Mucosa of stomach (tissue), 1 donor: ENCODE measurements around the gene RAB3IL1.

Source experiments
- H3K27me3 ChIP-seq: one replicate; pipeline ENCODE4 v1.7.0; 2013; ENCODE audit warnings: mild to moderate bottlenecking, low read length; ENCODE audit not compliant: control insufficient read depth, insufficient read depth
- H3K36me3 ChIP-seq: one replicate; pipeline ENCODE4 v1.7.0; 2013; ENCODE audit warnings: low read length; ENCODE audit not compliant: control insufficient read depth, insufficient read depth
- H3K4me1 ChIP-seq: one replicate; pipeline ENCODE4 v1.7.0; 2013; ENCODE audit warnings: mild to moderate bottlenecking, low read length; ENCODE audit not compliant: control insufficient read depth, insufficient read depth
- H3K4me3 ChIP-seq: one replicate; pipeline ENCODE4 v1.7.0; 2013; ENCODE audit warnings: low read length
- H3K9ac ChIP-seq: one replicate; pipeline ENCODE4 v1.7.0; 2013; ENCODE audit warnings: mild to moderate bottlenecking, low read length, moderate library complexity
- H3K9me3 ChIP-seq: one replicate; pipeline ENCODE4 v1.7.0; 2013; ENCODE audit warnings: mild to moderate bottlenecking, low read length, moderate library complexity; ENCODE audit not compliant: control insufficient read depth
- donor health status: Pancreatic carcinoma.

RAB3IL1 gene

DNA sequence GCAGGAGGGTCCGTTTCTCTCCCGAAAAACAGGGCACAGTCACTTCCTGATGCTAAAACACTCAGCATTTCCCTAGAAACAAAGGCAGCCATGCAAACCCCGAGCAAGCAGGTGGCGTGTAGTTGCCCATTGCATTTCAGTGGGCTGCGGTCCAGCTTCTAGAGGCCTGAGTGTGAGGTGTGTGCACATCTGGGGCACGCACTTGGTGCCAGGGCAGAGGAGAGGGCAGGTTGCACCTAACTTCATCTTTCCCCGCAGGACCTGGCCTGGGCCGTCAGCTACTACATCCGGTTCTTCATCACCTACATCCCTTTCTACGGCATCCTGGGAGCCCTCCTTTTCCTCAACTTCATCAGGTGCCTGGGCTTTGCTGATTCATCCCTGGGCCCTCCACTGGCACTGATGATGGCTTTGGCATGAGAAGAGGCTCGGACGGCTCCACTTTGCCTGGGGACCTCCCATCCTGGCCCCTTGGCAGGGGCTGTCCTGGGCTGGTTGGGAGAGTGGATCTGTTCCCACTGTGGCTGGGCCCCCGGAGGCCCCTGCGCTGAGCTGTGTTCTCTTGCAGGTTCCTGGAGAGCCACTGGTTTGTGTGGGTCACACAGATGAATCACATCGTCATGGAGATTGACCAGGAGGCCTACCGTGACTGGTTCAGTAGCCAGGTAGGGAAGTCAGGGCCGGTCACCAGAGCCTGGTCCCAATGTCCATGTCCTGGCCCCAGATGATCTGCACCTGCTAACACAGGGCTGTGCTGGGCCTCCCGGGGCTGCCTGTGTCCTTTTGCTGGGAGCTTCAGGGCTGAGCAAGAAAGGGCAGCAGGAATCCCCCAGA, 54.4 kb downstream of the RAB3IL1 start:
- peaks cover 8% of the 10 kb centered on the region for H3K4me1 ChIP-seq
- no peaks in the 10 kb centered on the region for H3K36me3 ChIP-seq
- H3K4me3 ChIP-seq, result no peak overlapping the region
- no peaks in the 10 kb centered on the region for H3K9me3 ChIP-seq
- H3K27me3 ChIP-seq, result no peaks in the 10 kb centered on the region
- H3K9ac ChIP-seq, result no peak overlapping the region

DNA sequence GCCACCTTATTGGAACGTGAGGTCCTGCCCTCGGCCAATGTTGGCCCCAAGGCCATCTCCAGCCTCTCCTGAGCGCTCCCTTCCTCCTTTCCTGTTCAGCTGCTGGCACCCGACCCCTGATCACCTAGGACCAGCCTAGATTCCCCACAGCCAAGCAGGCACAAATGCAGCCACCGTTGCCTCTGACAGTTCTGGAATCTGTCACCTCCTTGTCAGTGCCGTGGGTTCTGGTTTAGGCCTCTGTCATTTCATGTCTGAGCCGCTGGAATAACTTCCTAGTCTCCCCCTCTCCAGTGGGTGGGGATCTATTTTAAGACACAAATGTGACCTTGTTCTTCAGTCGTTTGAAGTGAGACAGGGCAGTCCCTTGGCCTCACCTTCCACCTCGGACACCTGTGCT, 55.7 kb downstream of the RAB3IL1 start:
- Histone ChIP-seq H3K4me3 (no peak overlapping the region), H3K27me3 (no peaks in the 10 kb centered on the region), H3K36me3 (no peaks in the 10 kb centered on the region), H3K9ac (no peak overlapping the region), H3K9me3 (no peaks in the 10 kb centered on the region), H3K4me1 (peaks cover 8% of the 10 kb centered on the region)

DNA sequence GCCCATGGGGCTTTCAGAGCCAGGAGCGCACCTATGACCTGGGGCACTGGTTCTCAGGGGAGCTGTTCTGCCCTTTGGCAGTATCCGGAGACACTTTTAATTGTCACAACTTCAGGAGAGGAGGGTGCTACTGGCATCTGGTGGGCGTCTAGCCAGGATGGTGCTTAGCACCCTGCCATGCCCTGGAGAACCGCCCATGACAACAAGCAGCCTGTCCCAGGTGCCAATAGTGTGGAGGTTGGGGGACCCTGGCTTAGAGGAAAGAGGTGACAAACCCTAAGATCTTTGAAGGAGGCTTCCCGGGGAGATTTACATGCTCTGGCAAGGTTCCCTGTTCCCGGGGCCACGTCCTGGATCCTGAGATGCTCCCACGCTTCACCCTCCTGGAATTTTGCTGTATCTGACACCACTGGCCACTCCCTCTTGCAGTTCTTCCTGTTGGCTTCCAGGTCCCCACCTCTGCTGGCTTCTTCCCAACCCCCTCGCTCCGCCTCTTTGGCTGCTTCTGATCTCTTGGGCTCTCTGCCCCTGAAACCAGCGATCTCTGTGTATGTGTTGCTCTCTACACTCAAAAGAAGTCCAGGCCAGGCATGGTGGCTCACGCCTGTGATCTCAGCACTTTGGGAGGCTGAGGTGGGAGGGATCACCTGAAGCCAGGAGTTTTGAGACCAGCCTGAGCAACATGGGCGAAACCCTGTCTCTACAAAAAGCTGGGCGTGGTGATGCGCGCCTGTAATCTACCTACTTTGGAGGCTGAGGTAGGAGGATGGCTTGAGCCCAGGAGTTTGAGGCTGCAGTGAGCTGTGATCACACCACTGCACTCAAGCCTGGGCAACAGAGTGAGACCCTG, 57.1 kb downstream of the RAB3IL1 start:
- Histone ChIP-seq H3K4me1 (peaks cover 8% of the 10 kb centered on the region), H3K9ac (no peak overlapping the region), H3K9me3 (no peaks in the 10 kb centered on the region), H3K36me3 (no peaks in the 10 kb centered on the region), H3K4me3 (no peak overlapping the region), H3K27me3 (no peaks in the 10 kb centered on the region)

DNA sequence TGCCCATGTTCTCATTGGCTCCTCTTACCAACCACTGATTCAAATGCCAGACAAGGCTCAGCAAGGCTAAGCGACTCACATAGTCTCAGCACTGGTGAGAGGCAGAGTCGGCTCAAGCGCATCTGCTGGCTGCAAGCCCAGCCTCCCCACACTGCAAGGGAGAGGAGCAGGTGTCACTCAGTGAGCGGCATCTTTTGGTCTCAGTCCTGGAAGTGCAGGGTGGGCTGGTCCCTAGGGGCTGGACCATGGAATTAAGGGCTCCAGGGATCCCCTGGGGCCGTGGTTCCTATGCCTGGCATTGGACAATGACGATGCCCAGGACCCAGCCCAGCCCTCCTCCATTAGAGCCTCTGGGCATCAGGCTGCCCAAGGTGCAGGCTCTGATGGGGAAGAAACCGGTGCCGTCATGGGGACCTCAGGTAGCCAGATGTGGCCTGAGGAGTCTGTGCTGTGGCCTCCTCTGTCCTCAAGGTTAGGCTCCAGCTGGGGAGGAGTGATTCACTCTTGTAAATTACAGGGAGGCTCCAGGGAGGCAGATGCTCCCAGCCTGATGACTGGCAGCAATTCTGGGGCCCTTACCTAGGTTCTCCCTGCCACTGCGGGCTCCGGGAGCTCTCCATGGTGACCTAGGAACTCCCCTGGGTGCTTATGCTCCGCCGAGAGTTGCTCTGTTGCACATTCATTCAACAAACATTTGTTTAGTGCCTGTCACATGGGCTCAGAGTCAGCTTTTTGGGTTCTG, 61.3 kb downstream of the RAB3IL1 start:
- Histone ChIP-seq H3K4me1 (peaks cover 8% of the 10 kb centered on the region), H3K27me3 (no peaks in the 10 kb centered on the region), H3K4me3 (no peak overlapping the region), H3K9me3 (no peaks in the 10 kb centered on the region), H3K36me3 (no peaks in the 10 kb centered on the region), H3K9ac (no peak overlapping the region)

DNA sequence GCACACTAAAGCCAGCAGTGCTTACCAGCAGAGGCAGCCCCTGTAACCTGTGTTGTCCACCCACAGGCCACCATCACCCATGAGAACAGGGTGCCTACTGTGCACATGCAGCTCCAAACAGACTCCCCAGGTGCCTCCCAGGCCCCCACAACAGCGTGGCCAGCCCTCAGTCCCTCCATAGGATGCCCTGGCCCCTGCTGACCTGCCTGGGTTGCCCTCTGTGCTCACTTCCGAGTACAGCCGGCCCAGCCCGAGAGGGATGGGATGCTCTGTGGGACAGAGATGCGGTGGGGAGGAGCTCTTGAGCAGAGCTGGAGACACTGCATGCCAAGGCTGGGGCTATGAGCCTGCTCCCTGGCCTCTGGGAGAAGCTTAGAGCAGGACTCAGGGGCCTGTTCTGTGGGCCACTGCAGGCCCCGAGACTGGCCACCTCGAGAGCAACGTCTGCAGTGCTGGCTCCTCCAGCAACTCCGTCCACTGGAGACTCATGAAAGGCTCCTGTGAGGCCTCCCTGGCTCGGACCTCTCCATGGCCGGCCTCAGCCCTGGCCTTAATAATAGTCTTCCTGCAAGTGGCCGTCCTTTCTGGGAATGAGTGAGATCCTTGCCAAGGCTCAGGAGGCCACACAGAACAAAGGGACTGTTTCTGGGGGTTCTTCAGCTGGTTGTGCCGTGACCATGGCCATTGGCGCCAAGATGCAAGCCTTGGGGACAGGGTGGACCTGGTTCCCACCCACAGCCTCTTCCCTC, 62.2 kb downstream of the RAB3IL1 start:
- no peak overlapping the region for H3K9ac ChIP-seq

DNA sequence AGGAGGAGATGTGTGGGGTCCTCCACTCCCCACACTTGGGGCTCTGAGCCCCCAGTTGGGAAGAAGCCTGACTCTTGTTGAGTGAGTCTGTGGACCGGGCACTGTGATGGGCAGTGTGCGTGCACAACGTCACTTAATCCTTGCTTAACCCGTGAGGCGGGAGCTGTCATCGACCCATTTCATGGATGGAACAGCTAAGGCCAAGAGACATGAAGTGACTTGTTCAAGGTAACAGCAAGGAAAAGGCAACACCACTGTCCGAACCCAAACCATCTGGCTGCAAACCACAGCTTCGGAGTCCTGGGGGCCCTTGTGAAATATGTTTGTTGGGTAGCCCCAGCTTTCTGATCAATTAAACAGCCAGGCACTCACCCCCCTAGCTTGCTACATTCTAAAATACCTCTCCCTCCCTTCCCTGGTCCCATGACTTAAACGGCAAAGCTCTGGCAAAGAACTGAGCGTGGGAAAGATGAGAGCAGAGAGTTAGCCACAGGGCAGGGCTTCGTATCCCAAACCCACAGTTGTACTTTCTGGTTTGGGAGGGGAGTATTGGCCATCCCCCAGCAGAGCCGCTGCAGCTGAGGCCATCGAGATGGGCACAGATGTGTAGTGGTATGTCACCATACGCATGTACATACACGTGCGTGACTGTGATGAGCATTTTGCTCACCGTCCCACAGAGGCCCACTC, 63.0 kb downstream of the RAB3IL1 start:
- Histone ChIP-seq H3K36me3 (no peaks in the 10 kb centered on the region), H3K9me3 (no peaks in the 10 kb centered on the region), H3K27me3 (no peaks in the 10 kb centered on the region), H3K9ac (no peak overlapping the region), H3K4me3 (no peak overlapping the region), H3K4me1 (no peaks in the 10 kb centered on the region)

More for the DNA sequence above, 62.2 kb downstream of the RAB3IL1 start:
- no peaks in the 10 kb centered on the region for H3K9me3 ChIP-seq
- H3K4me1 ChIP-seq, result peaks cover 3% of the 10 kb centered on the region
- H3K36me3 ChIP-seq, result no peaks in the 10 kb centered on the region
- H3K27me3 ChIP-seq, result no peaks in the 10 kb centered on the region
- no peak overlapping the region for H3K4me3 ChIP-seq

DNA sequence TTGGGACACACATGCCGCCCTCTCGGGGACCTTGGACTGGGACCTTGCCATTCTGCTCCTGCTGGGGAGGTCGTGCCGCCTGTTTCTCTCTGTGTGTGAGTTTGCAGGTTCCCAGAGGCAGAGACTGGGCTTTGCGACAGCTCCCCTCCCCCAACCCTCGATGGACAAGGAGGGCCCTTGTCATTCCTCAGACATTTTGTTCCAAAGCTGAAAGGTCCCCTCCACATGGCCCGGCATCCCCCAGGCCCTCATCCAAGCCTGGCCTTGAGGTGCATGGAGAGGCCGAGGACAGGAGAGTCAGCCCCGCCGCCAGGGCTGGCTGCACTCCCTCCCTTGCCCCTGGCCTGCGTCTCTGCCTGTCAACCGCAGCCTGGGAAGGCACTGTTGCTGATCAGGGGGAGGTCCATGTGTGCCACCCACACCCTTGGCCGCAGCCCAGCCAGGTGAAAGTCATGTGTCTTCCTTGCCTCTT, 63.6 kb downstream of the RAB3IL1 start:
- no peaks in the 10 kb centered on the region for H3K27me3 ChIP-seq
- no peak overlapping the region for H3K9ac ChIP-seq
- H3K9me3 ChIP-seq, result no peaks in the 10 kb centered on the region
- H3K36me3 ChIP-seq, result no peaks in the 10 kb centered on the region
- no peak overlapping the region for H3K4me3 ChIP-seq
- no peaks in the 10 kb centered on the region for H3K4me1 ChIP-seq

DNA sequence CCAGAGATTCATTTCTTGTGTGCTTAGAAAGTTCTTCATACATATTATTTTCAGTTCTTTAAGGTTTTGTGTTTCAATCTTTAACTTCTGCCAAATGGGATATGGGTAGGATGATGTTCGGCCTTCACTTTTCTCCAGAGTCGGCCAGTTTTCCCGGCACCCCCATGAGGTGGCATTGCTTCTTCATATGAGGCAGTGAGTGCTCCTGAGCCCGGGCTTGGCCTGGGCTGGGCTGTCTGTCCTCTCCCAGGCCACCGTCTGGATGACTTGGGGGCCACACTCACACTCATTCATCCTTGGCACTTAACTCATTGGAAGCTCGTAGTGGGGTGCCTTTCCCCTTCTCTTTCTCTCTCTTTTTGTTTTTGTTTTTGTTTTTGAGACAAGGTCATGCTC, 65.5 kb downstream of the RAB3IL1 start:
- H3K9me3 ChIP-seq, result no peaks in the 10 kb centered on the region
- H3K9ac ChIP-seq, result no peak overlapping the region
- no peaks in the 10 kb centered on the region for H3K4me1 ChIP-seq
- no peak overlapping the region for H3K4me3 ChIP-seq
- H3K27me3 ChIP-seq, result no peaks in the 10 kb centered on the region
- no peaks in the 10 kb centered on the region for H3K36me3 ChIP-seq

DNA sequence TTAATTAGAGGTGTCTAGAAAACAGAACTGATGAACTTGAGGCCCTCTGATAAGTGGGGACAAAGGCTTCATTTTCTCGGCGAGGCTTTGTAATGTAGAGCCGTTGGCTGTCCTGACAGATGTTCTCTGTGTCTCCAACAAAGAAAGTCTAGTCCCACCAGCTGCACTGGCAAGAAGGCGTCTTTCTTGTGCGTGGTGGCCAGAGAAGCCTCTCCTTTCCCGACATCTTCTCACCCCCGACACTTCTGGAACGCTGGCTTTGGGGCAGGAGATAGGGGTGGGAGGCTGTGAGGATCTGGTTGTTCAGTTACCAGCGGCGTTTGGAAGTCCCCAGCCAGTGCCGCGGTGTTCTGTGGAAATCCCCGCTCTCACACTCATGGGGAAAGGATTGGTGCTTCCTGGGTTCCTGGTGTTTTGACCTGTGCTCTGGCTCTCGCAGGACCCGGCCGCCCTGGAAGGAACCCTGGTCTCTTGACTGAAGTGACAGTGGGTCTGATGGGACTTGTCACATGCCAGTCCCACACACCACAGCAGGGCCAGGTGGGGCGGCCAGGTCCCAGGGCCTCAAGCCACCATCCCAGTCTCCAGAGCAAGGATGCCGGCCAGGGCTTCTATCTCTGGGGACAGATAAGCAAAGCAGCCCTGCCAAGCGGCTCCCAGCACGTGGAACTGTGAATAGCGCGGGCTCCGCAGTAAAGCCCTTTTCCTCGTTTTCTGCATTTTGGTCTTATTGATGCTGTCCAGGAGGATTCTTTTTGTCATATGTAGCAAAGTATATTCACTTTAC, 66.1 kb downstream of the RAB3IL1 start:
- Histone ChIP-seq H3K9ac (no peak overlapping the region), H3K4me1 (no peaks in the 10 kb centered on the region), H3K4me3 (no peak overlapping the region), H3K36me3 (no peaks in the 10 kb centered on the region), H3K27me3 (no peaks in the 10 kb centered on the region), H3K9me3 (no peaks in the 10 kb centered on the region)

DNA sequence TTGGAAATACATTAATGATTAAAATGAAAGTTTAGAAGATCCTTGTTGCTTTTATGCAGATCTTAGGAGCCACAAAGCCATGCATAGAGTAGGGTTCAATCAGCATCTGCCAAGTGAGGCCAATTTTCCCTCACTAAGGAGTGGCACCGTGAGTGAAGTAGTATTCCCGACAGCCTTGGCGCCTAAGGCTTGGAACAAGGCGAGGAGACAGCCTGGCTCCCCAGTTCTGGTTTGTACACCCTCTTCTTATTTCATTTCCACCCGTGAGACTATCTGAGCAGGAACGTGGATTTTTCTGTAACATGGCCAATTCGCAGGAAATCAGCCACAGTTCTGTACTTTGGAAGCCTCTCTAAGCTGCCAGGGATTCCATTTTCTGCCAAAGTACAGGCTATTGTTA, 66.7 kb downstream of the RAB3IL1 start:
- Histone ChIP-seq H3K4me1 (no peaks in the 10 kb centered on the region), H3K9ac (no peak overlapping the region), H3K36me3 (no peaks in the 10 kb centered on the region), H3K27me3 (no peaks in the 10 kb centered on the region), H3K9me3 (no peaks in the 10 kb centered on the region), H3K4me3 (no peak overlapping the region)
